ENCODE data around the gene EHD1. TPM values are rescaled to one million over a fixed set of nuclear protein-coding genes. Genes with fewer than 3 reads are reported as not detected.

The EHD1 gene
- total RNA-seq, 2 experiments from 2014 or later = 71.0 to 73.6 TPM

- intact Hi-C loops (cut with DNase I, micrococcal nuclease) = no loop called here
- no peaks in the 10 kb centered on the region for H3K36me3 Mint-ChIP-seq (ENCODE audit: low read depth)
- POLR2A ChIA-PET = no interaction called here
- no peaks in the 10 kb centered on the region for H3K4me1 Mint-ChIP-seq
- H3K9me3 Mint-ChIP-seq (ENCODE audit: low read depth) = no peaks in the 10 kb centered on the region
- DNase-seq (no peak), ATAC-seq (no peak)
- H3K27ac Mint-ChIP-seq = no peak overlapping the region
- CTCF ChIA-PET = interaction anchor here (0.5 to 1.0 kb wide), 4 partner anchors 9 to 117 kb away, joined by 3 to 5 read pairs (median 3); no protein-coding TSS in a partner anchor
- no peaks in the 10 kb centered on the region for H3K27me3 Mint-ChIP-seq
- no peak overlapping the region for H3K4me3 Mint-ChIP-seq
These were observed 43.5 kb downstream of the EHD1 start for GRCh38 chr11:64834723-64835615.

GRCh38 chr11:64834031-64834722 is 44.2 kb downstream of the EHD1 start:
- H3K27ac Mint-ChIP-seq = no peak overlapping the region
- POLR2A ChIA-PET = no interaction called here
- CTCF ChIA-PET = interaction anchor here (0.5 kb wide), 1 partner anchor 118 kb away, joined by 3 read pairs; no protein-coding TSS in a partner anchor

GRCh38 chr11:64833509-64833908 is 44.9 kb downstream of the EHD1 start:
- no peaks in the 10 kb centered on the region for H3K4me1 Mint-ChIP-seq
- H3K9me3 Mint-ChIP-seq (ENCODE audit: low read depth) = no peaks in the 10 kb centered on the region
- intact Hi-C loops (cut with DNase I, micrococcal nuclease) = no loop called here
- no peak for DNase-seq
- H3K27me3 Mint-ChIP-seq = no peaks in the 10 kb centered on the region
- H3K27ac Mint-ChIP-seq = no peak overlapping the region
- H3K4me3 Mint-ChIP-seq = no peak overlapping the region
- CTCF ChIA-PET = no interaction called here
- no peak for ATAC-seq
- no peaks in the 10 kb centered on the region for H3K36me3 Mint-ChIP-seq (ENCODE audit: low read depth)
- POLR2A ChIA-PET = no interaction called here

More at GRCh38 chr11:64834031-64834722, 44.2 kb downstream of the EHD1 start:
- ATAC-seq = no peak
- intact Hi-C loops (cut with DNase I, micrococcal nuclease) = no loop called here
- H3K4me1 Mint-ChIP-seq = no peaks in the 10 kb centered on the region
- H3K4me3 Mint-ChIP-seq = no peak overlapping the region
- no peaks in the 10 kb centered on the region for H3K36me3 Mint-ChIP-seq (ENCODE audit: low read depth)
- no peak for DNase-seq
- H3K9me3 Mint-ChIP-seq (ENCODE audit: low read depth) = no peaks in the 10 kb centered on the region
- no peaks in the 10 kb centered on the region for H3K27me3 Mint-ChIP-seq

GRCh38 chr11:64833198-64833502 is 45.3 kb downstream of the EHD1 start:
- Mint-ChIP-seq H3K27me3 (no peaks in the 10 kb centered on the region), H3K27ac (no peak overlapping the region), H3K36me3 (ENCODE audit: low read depth) (no peaks in the 10 kb centered on the region), H3K9me3 (ENCODE audit: low read depth) (no peaks in the 10 kb centered on the region), H3K4me1 (no peaks in the 10 kb centered on the region), H3K4me3 (no peak overlapping the region)
- POLR2A ChIA-PET = no interaction called here
- CTCF ChIA-PET = no interaction called here
- intact Hi-C loops (cut with DNase I, micrococcal nuclease) = no loop called here
- no peak for ATAC-seq
- no peak for DNase-seq

GRCh38 chr11:64832467-64833197 is 45.8 kb downstream of the EHD1 start:
- no peak for DNase-seq
- intact Hi-C loops (cut with DNase I, micrococcal nuclease) = no loop called here
- POLR2A ChIA-PET = no interaction called here
- no peak overlapping the region for H3K4me3 Mint-ChIP-seq
- no peaks in the 10 kb centered on the region for H3K4me1 Mint-ChIP-seq
- no peaks in the 10 kb centered on the region for H3K9me3 Mint-ChIP-seq (ENCODE audit: low read depth)
- CTCF ChIA-PET = no interaction called here
- ATAC-seq = no peak
- no peaks in the 10 kb centered on the region for H3K27me3 Mint-ChIP-seq
- H3K27ac Mint-ChIP-seq = no peak overlapping the region
- H3K36me3 Mint-ChIP-seq (ENCODE audit: low read depth) = no peaks in the 10 kb centered on the region

- no peak for ATAC-seq
- intact Hi-C loops (cut with DNase I, micrococcal nuclease) = no loop called here
- Mint-ChIP-seq H3K27me3 (no peaks in the 10 kb centered on the region), H3K4me1 (no peaks in the 10 kb centered on the region), H3K36me3 (ENCODE audit: low read depth) (no peaks in the 10 kb centered on the region), H3K4me3 (no peak overlapping the region), H3K9me3 (ENCODE audit: low read depth) (no peaks in the 10 kb centered on the region), H3K27ac (no peak overlapping the region)
- DNase-seq = no peak
- ChIA-PET POLR2A (no interaction called here), CTCF (interaction anchor here (0.6 kb wide), 2 partner anchors 13 to 498 kb away, joined by 3 to 4 read pairs; partner anchors contain the start of gene CDC42BPG)
These were observed 47.0 kb downstream of the EHD1 start for GRCh38 chr11:64831411-64831891.

- no peaks in the 10 kb centered on the region for H3K4me1 Mint-ChIP-seq
- intact Hi-C loops (cut with DNase I, micrococcal nuclease) = no loop called here
- no peak overlapping the region for H3K27ac Mint-ChIP-seq
- H3K4me3 Mint-ChIP-seq = no peak overlapping the region
- no peaks in the 10 kb centered on the region for H3K36me3 Mint-ChIP-seq (ENCODE audit: low read depth)
- H3K27me3 Mint-ChIP-seq = no peaks in the 10 kb centered on the region
- H3K9me3 Mint-ChIP-seq (ENCODE audit: low read depth) = no peaks in the 10 kb centered on the region
- ChIA-PET CTCF (no interaction called here), POLR2A (no interaction called here)
- ATAC-seq (no peak), DNase-seq (no peak)
These were observed 48.7 kb downstream of the EHD1 start for GRCh38 chr11:64829536-64830251.

- DNase-seq (no peak), ATAC-seq (no peak)
- intact Hi-C loops (cut with DNase I, micrococcal nuclease) = no loop called here
- H3K27ac Mint-ChIP-seq = no peak overlapping the region
- no peak overlapping the region for H3K4me3 Mint-ChIP-seq
- H3K27me3 Mint-ChIP-seq = no peaks in the 10 kb centered on the region
- no peaks in the 10 kb centered on the region for H3K9me3 Mint-ChIP-seq (ENCODE audit: low read depth)
- H3K36me3 Mint-ChIP-seq (ENCODE audit: low read depth) = no peaks in the 10 kb centered on the region
- no peaks in the 10 kb centered on the region for H3K4me1 Mint-ChIP-seq
- POLR2A ChIA-PET = interaction anchor here (0.7 kb wide), 1 partner anchor 33 kb away, joined by 3 read pairs; no protein-coding TSS in a partner anchor
- CTCF ChIA-PET = interaction anchor here (1.2 kb wide), 1 partner anchor 20 kb away, joined by 3 read pairs; no protein-coding TSS in a partner anchor
These were observed 51.0 kb downstream of the EHD1 start for GRCh38 chr11:64827451-64827839.

GRCh38 chr11:64826578-64827450 is 51.6 kb downstream of the EHD1 start:
- CTCF ChIA-PET = interaction anchor here (1.2 kb wide), 1 partner anchor 21 kb away, joined by 3 read pairs; no protein-coding TSS in a partner anchor
- POLR2A ChIA-PET = interaction anchor here (0.7 kb wide), 1 partner anchor 32 kb away, joined by 3 read pairs; no protein-coding TSS in a partner anchor

GRCh38 chr11:64826062-64826461 is 52.4 kb downstream of the EHD1 start:
- no peaks in the 10 kb centered on the region for H3K36me3 Mint-ChIP-seq (ENCODE audit: low read depth)
- DNase-seq (no peak), ATAC-seq (no peak)
- H3K27ac Mint-ChIP-seq = no peak overlapping the region
- no peaks in the 10 kb centered on the region for H3K4me1 Mint-ChIP-seq
- H3K4me3 Mint-ChIP-seq = no peak overlapping the region
- H3K9me3 Mint-ChIP-seq (ENCODE audit: low read depth) = no peaks in the 10 kb centered on the region
- POLR2A ChIA-PET = no interaction called here
- intact Hi-C loops (cut with DNase I, micrococcal nuclease) = no loop called here
- CTCF ChIA-PET = no interaction called here
- H3K27me3 Mint-ChIP-seq = no peaks in the 10 kb centered on the region

More at GRCh38 chr11:64826578-64827450, 51.6 kb downstream of the EHD1 start:
- H3K36me3 Mint-ChIP-seq (ENCODE audit: low read depth) = no peaks in the 10 kb centered on the region
- no peaks in the 10 kb centered on the region for H3K4me1 Mint-ChIP-seq
- no peak for DNase-seq
- intact Hi-C loops (cut with DNase I, micrococcal nuclease) = no loop called here
- ATAC-seq = no peak
- no peak overlapping the region for H3K4me3 Mint-ChIP-seq
- no peaks in the 10 kb centered on the region for H3K9me3 Mint-ChIP-seq (ENCODE audit: low read depth)
- H3K27ac Mint-ChIP-seq = no peak overlapping the region
- no peaks in the 10 kb centered on the region for H3K27me3 Mint-ChIP-seq

Measured in activated CD4-positive, alpha-beta T cell treated with anti-CD3 and anti-CD28 coated beads for 36 hours (primary cell).